HCT116 (cell line): ENCODE measurements around the gene LHX1. TPM values are rescaled to one million over a fixed set of nuclear protein-coding genes. Genes with fewer than 3 reads are reported as not detected.

Experiments used
- ATAC-seq: fragments of 200-7000 bp; cut with Tn5 transposase; 2 replicates; pipeline ENCODE4 v1.9.1; 2020; ENCODE audit warnings: mild to moderate bottlenecking, moderate library complexity
- BruUV-seq: library from RNA; stranded (reverse); fragments of 400-500 nt; replicated peaks from 2 replicates; lab custom pipeline; 2021; lab: Mats Ljungman, UMichigan
- CTCF ChIA-PET: fragments of 300-600 bp; sonication (Branson Sonifier 250); formaldehyde crosslinking; loops from one replicate; lab custom pipeline; 2021; ENCODE audit warnings: antibody characterized with exemption; lab: Charles Lee
- POLR2A ChIA-PET: fragments of 300-600, 350-600 bp; sonication (Branson Sonifier 250); formaldehyde crosslinking; loops from one replicate; lab custom pipeline; 2021; ENCODE audit warnings: antibody characterized with exemption; lab: Charles Lee
- RAD21 ChIA-PET, 2 experiments: fragments of 300-600 bp; sonication (Branson Sonifier 250); formaldehyde crosslinking; loops; one replicate each; lab custom pipeline; 2023; ENCODE audit warnings: low total read pairs in 2 of 2; ENCODE audit not compliant: uncharacterized antibody in 2 of 2, unreplicated experiment in 2 of 2, low non-redundant PET in 1 of 2; lab: Charles Lee
- DNase-seq: peaks from one replicate; pipeline ENCODE4 v3.0.0-alpha.2; 2010; ENCODE audit warnings: low read depth, low spot score
- H2AFZ ChIP-seq: fragments of 200-600 bp; shearing (Covaris generic), sonication (generic); 2 replicates; pipeline ENCODE4 v1.6.1; 2017; ENCODE audit warnings: low read depth, mixed run types, mixed read lengths, antibody characterized with exemption, low read length; ENCODE audit not compliant: poor library complexity, severe bottlenecking
- H3K27ac ChIP-seq: 2 replicates; pipeline ENCODE4 v1.5.1; 2012; ENCODE audit warnings: low read depth, low read length
- H3K27me3 ChIP-seq: fragments of 200-600 bp; sonication (generic); 2 replicates; pipeline ENCODE4 v1.6.1; 2016; ENCODE audit warnings: mixed run types, low read length, mixed read lengths; ENCODE audit not compliant: insufficient read depth
- H3K36me3 ChIP-seq, 2 experiments: fragments of 200-500 bp in 1 of 2; fragments of 200-600 bp in 1 of 2; sonication (Bioruptor generic) in 1 of 2; sonication (generic) in 1 of 2; 2 replicates each; pipeline versions ENCODE4 v1.5.1 to v1.6.1; 2014 to 2016; ENCODE audit warnings: low read length in 2 of 2, inconsistent platforms in 1 of 2, mixed read lengths in 1 of 2, mixed run types in 1 of 2; ENCODE audit not compliant: insufficient read depth in 2 of 2, control insufficient read depth in 1 of 2
- H3K4me1 ChIP-seq, 2 experiments: fragments of 200-600 bp in 1 of 2; sonication (generic) in 1 of 2; 2 replicates each; pipeline versions ENCODE4 v1.5.1 to v1.6.1; 2012 to 2017; ENCODE audit warnings: low read length in 2 of 2, inconsistent platforms in 1 of 2, mild to moderate bottlenecking in 1 of 2, mixed read lengths in 1 of 2, mixed run types in 1 of 2, moderate library complexity in 1 of 2; ENCODE audit not compliant: insufficient read depth in 2 of 2, control insufficient read depth in 1 of 2
- H3K4me2 ChIP-seq: fragments of 200-600 bp; sonication (generic); 2 replicates; pipeline ENCODE4 v1.6.1; 2017; ENCODE audit warnings: mixed run types, low read length, mixed read lengths
- H3K4me3 ChIP-seq, 2 experiments: fragments of 200-600 bp in 1 of 2; sonication (generic) in 1 of 2; replicated peaks in 1 of 2; 2 replicates each; pipeline ENCODE4 v1.5.1; 2011 to 2016; ENCODE audit warnings: low read length in 2 of 2, control low read depth in 1 of 2, low read depth in 1 of 2, mild to moderate bottlenecking in 1 of 2, mixed read lengths in 1 of 2, mixed run types in 1 of 2
- H3K79me2 ChIP-seq: fragments of 200-600 bp; sonication (generic); 2 replicates; pipeline ENCODE4 v1.6.1; 2017; ENCODE audit warnings: mild to moderate bottlenecking, mixed run types, low read length, moderate library complexity, mixed read lengths; ENCODE audit not compliant: insufficient read depth
- H3K9ac ChIP-seq: fragments of 200-600 bp; sonication (generic); 2 replicates; pipeline ENCODE4 v1.6.1; 2016; ENCODE audit warnings: low read length, mixed read lengths
- H3K9me2 ChIP-seq: fragments of 200-600 bp; sonication (generic), shearing (Covaris generic); 2 replicates; pipeline ENCODE4 v1.6.1; 2017; ENCODE audit warnings: mixed run types, mild to moderate bottlenecking, moderate library complexity; ENCODE audit not compliant: insufficient read depth
- H3K9me3 ChIP-seq, 2 experiments: fragments of 200-500 bp in 1 of 2; fragments of 200-600 bp in 1 of 2; sonication (Bioruptor generic) in 1 of 2; sonication (generic) in 1 of 2; 2 replicates each; pipeline ENCODE4 v1.6.1; 2014 to 2017; ENCODE audit warnings: low read length in 2 of 2, mixed read lengths in 2 of 2, inconsistent platforms in 1 of 2, low read depth in 1 of 2, mild to moderate bottlenecking in 1 of 2, mixed run types in 1 of 2, moderate library complexity in 1 of 2; ENCODE audit not compliant: control insufficient read depth in 1 of 2, insufficient read depth in 1 of 2
- H4K20me1 ChIP-seq: fragments of 200-600 bp; sonication (generic), shearing (Covaris generic); 2 replicates; pipeline ENCODE4 v1.6.1; 2017; ENCODE audit warnings: mixed run types, mild to moderate bottlenecking, moderate library complexity; ENCODE audit not compliant: insufficient read depth
- CEBPB ChIP-seq: IDR thresholded peaks from 2 replicates; pipeline ENCODE4 v1.6.1; 2012; ENCODE audit warnings: low read depth
- EZH2 ChIP-seq: fragments of 200-600 bp; sonication (generic); IDR thresholded peaks from 2 replicates; pipeline ENCODE4 v1.6.1; 2017; ENCODE audit warnings: antibody characterized with exemption, mixed run types
- RAD21 ChIP-seq: IDR thresholded peaks from 2 replicates; pipeline ENCODE4 v1.6.1; 2012; ENCODE audit warnings: low read depth, mild to moderate bottlenecking
- ZFX ChIP-seq: fragments of 450-650 bp; IDR thresholded peaks from 2 replicates; pipeline ENCODE4 v1.6.1; 2017
- intact Hi-C: fragments of 100-400 bp; cut with micrococcal nuclease; formaldehyde crosslinking; loops from 2 replicates; pipeline ENCODE4 v1.10.0; 2022
- total RNA-seq: library from RNA; stranded (reverse); gene quantifications from one replicate; pipeline ENCODE4 v1.2.1, GENCODE V29; 2021; ENCODE audit not compliant: unreplicated experiment
- TF ChIP-seq, protein P1 (sequence below), 3 experiments: fragments of 200-600 bp in 1 of 3; sonication (generic) in 1 of 3; IDR thresholded peaks in 2 of 3; conservative IDR thresholded peaks in 1 of 3; 2 replicates each; pipeline ENCODE4 v1.5.1; 2012 to 2017; ENCODE audit warnings: low read depth in 2 of 3, low read length in 2 of 3, antibody characterized with exemption in 1 of 3, borderline replicate concordance in 1 of 3, control low read depth in 1 of 3, mild to moderate bottlenecking in 1 of 3, mixed read lengths in 1 of 3, mixed run types in 1 of 3, moderate library complexity in 1 of 3; ENCODE audit not compliant: insufficient read depth in 1 of 3

The LHX1 gene
- total RNA-seq, 1 experiment from 2014 or later: 0.44 TPM

- Histone ChIP-seq H3K9me3 (no peaks in the 10 kb centered on the region), H3K36me3 (peaks cover 22 to 31% of the 10 kb centered on the region in 2 experiments), H3K4me3 (peak overlapping the region; percentile 81), H3K27ac (peak overlapping the region; percentile 37; the same call in 1 of the 2 replicates), H2AFZ (peak overlapping the region; percentile 59), H3K79me2 (peaks cover 43% of the 10 kb centered on the region), H3K4me1 (peaks cover 3 to 22% of the 10 kb centered on the region in 2 experiments; a peak in 3 of 4 replicates), H3K27me3 (no peaks in the 10 kb centered on the region), H3K9ac (peak overlapping the region; percentile 96), H4K20me1 (no peaks in the 10 kb centered on the region), H3K9me2 (no peaks in the 10 kb centered on the region), H3K4me2 (peak overlapping the region; percentile 85)
- intact Hi-C loops: loop anchor here (2.0 kb wide), 1 partner anchor 27 kb away; no protein-coding TSS in a partner anchor
- ChIA-PET POLR2A (interaction anchor here (1.3 to 1.4 kb wide), 3 partner anchors 27 to 160 kb away, joined by 3 to 5 read pairs (median 3); no protein-coding TSS in a partner anchor), CTCF (no interaction called here), RAD21 (no interaction called here)
- TF ChIP-seq, protein P1, sequence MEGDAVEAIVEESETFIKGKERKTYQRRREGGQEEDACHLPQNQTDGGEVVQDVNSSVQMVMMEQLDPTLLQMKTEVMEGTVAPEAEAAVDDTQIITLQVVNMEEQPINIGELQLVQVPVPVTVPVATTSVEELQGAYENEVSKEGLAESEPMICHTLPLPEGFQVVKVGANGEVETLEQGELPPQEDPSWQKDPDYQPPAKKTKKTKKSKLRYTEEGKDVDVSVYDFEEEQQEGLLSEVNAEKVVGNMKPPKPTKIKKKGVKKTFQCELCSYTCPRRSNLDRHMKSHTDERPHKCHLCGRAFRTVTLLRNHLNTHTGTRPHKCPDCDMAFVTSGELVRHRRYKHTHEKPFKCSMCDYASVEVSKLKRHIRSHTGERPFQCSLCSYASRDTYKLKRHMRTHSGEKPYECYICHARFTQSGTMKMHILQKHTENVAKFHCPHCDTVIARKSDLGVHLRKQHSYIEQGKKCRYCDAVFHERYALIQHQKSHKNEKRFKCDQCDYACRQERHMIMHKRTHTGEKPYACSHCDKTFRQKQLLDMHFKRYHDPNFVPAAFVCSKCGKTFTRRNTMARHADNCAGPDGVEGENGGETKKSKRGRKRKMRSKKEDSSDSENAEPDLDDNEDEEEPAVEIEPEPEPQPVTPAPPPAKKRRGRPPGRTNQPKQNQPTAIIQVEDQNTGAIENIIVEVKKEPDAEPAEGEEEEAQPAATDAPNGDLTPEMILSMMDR (IDR thresholded peaks at IDR 0.05 in 2 of 3, conservative IDR thresholded peaks at IDR 0.05 in 1 of 3; ENCODE audit: borderline replicate concordance in 1 of 3, insufficient read depth in 1 of 3, low read depth in 2 of 3, low read length in 2 of 3): 0 out of 6 replicates have a peak, but pooled peaks of 2 of the 3 experiments have one; percentile 4 to 8
- TF ChIP-seq RAD21 (peak; percentile 51), CEBPB (peak; percentile 57), ZFX (no peak), EZH2 (no peak)
- ATAC-seq (no peak; the same call in 1 of the 2 replicates), DNase-seq (no peak)
- BruUV-seq: TSS peak; percentile 87
These were observed 10.8 kb downstream of the LHX1 start for GRCh38 chr17:36947922-36948716.
